HL-60/S4 treated with phorbol 12-myristate 13-acetate at 8.2 ng/mL for 4 days and 3 days (cell line): Measurements from ENCODE around the gene NT5C1B.

Source experiments
- in situ Hi-C: fragments of 300-500 bp; cut with MboI; formaldehyde crosslinking; loops from 2 replicates; pipeline ENCODE4 v1.15.0; 2022; ENCODE audit warnings: low sequenced_read_pairs

NT5C1B gene

GRCh38 chr2:18600255-18600613 lies 10.9 kb upstream of the NT5C1B start:
- in situ Hi-C loops: no loop called here

- in situ Hi-C loops: no loop called here
Observed at GRCh38 chr2:18599509-18600254, 10.3 kb upstream of the NT5C1B start.

- in situ Hi-C loops: no loop called here
Observed at GRCh38 chr2:18598848-18599484, 9.6 kb upstream of the NT5C1B start.

- in situ Hi-C loops: no loop called here
Observed at GRCh38 chr2:18597618-18598017, 8.2 kb upstream of the NT5C1B start.

GRCh38 chr2:18596993-18597392 lies 7.6 kb upstream of the NT5C1B start:
- in situ Hi-C loops: no loop called here

- in situ Hi-C loops: no loop called here
Observed at GRCh38 chr2:18593496-18593895, 4.1 kb upstream of the NT5C1B start.

GRCh38 chr2:18592372-18592771 lies 3.0 kb upstream of the NT5C1B start:
- in situ Hi-C loops: no loop called here

GRCh38 chr2:18588802-18589201 lies 567 bp downstream of the NT5C1B start:
- in situ Hi-C loops: no loop called here

GRCh38 chr2:18588049-18588448 lies 1.3 kb downstream of the NT5C1B start:
- in situ Hi-C loops: no loop called here

GRCh38 chr2:18585526-18585925 lies 3.8 kb downstream of the NT5C1B start:
- in situ Hi-C loops: no loop called here

GRCh38 chr2:18584608-18584954 lies 4.8 kb downstream of the NT5C1B start:
- in situ Hi-C loops: no loop called here

- in situ Hi-C loops: no loop called here
Observed at GRCh38 chr2:18583905-18584607, 5.3 kb downstream of the NT5C1B start.

GRCh38 chr2:18580606-18581005 lies 8.8 kb downstream of the NT5C1B start:
- in situ Hi-C loops: no loop called here

GRCh38 chr2:18578033-18578432 lies 11.3 kb downstream of the NT5C1B start:
- in situ Hi-C loops: no loop called here

- in situ Hi-C loops: no loop called here
Observed at GRCh38 chr2:18566145-18566769, 23.1 kb downstream of the NT5C1B start.

- in situ Hi-C loops: no loop called here
Observed at GRCh38 chr2:18560797-18561085, 28.6 kb downstream of the NT5C1B start.

- in situ Hi-C loops: no loop called here
Observed at GRCh38 chr2:18560031-18560796, 29.2 kb downstream of the NT5C1B start, which contains the start of gene RDH14. RDH14 (minus strand) TSS chr2:18560653; CDS start chr2:18560572, 81 bp downstream.

- in situ Hi-C loops: no loop called here
Observed at GRCh38 chr2:18559531-18560030, 29.8 kb downstream of the NT5C1B start.

GRCh38 chr2:18558458-18558857 lies 30.9 kb downstream of the NT5C1B start:
- in situ Hi-C loops: no loop called here

- in situ Hi-C loops: no loop called here
Observed at GRCh38 chr2:18557121-18557520, 32.2 kb downstream of the NT5C1B start.
